Breast epithelium (tissue), 4 donors: Measurements from ENCODE around the gene SLC26A9. TPM values are rescaled to one million over a fixed set of nuclear protein-coding genes. Genes with fewer than 3 reads are reported as not detected.

ENCODE experiments used
- DNase-seq, 2 donors: peaks; one replicate each; pipeline ENCODE4 v3.0.0-alpha.2; 2019; ENCODE audit warnings: low spot score in 2 of 2
- H3K27ac ChIP-seq, 2 donors: fragments of 200-600 bp; sonication (generic) in 1 of 2; one replicate each; pipeline ENCODE4 v1.5.1; 2016 to 2019; ENCODE audit warnings: mild to moderate bottlenecking in 1 of 2
- H3K27me3 ChIP-seq, 2 donors: fragments of 200-600 bp; sonication (generic) in 1 of 2; one replicate each; pipeline versions ENCODE4 v1.5.1 to v1.6.0; 2017 to 2019; ENCODE audit warnings: control low read depth in 1 of 2, mild to moderate bottlenecking in 1 of 2
- H3K36me3 ChIP-seq: fragments of 200-600 bp; one replicate; pipeline ENCODE4 v1.5.1; 2019
- H3K4me1 ChIP-seq, 2 donors: fragments of 200-600 bp; sonication (generic); one replicate each; pipeline ENCODE4 v1.5.1; 2016 to 2019; ENCODE audit warnings: control low read depth in 1 of 2
- H3K4me3 ChIP-seq, 3 donors: fragments of 200-600 bp; sonication (generic); 1 replicate in 2 of 3; 2 replicates in 1 of 3; pipeline ENCODE4 v1.5.1; 2016 to 2019; ENCODE audit warnings: mild to moderate bottlenecking in 3 of 3, moderate library complexity in 2 of 3
- H3K9me3 ChIP-seq, 2 donors: fragments of 200-600 bp; sonication (generic) in 1 of 2; one replicate each; pipeline ENCODE4 v1.5.1; 2016 to 2019; ENCODE audit warnings: control low read depth in 1 of 2
- CTCF ChIP-seq, 3 donors: fragments of 450-650 bp; IDR thresholded peaks; one replicate each; pipeline ENCODE4 v1.5.1; 2016 to 2017; ENCODE audit warnings: antibody characterized with exemption in 3 of 3, mild to moderate bottlenecking in 3 of 3, moderate library complexity in 3 of 3
- POLR2A ChIP-seq: fragments of 450-650 bp; IDR thresholded peaks from one replicate; pipeline ENCODE4 v1.6.1; 2016; ENCODE audit warnings: antibody characterized with exemption, mild to moderate bottlenecking, moderate library complexity
- POLR2AphosphoS5 ChIP-seq, 3 donors: sonication (generic); formaldehyde crosslinking; IDR thresholded peaks; one replicate each; pipeline ENCODE4 v1.6.1; 2017; ENCODE audit warnings: antibody characterized with exemption in 3 of 3
- intact Hi-C: fragments of 100-400 bp; cut with DNase I; formaldehyde crosslinking; loops from one replicate; pipeline ENCODE4 v1.15.1; 2023; ENCODE audit warnings: low total_unique reads
- total RNA-seq, 3 donors: library from RNA; depleted of rRNA; stranded (reverse); fragments of >200 nt; gene quantifications; one replicate each; pipeline ENCODE4 v1.1.0, GENCODE V29; 2016

SLC26A9 gene
- total RNA-seq, 3 donors from 2014 or later, result not detected

- H3K9me3 ChIP-seq, result no peaks in the 10 kb centered on the region
- H3K4me3 ChIP-seq, result no peak overlapping the region
- H3K4me1 ChIP-seq, result peaks cover 0 to 7% of the 10 kb centered on the region in 2 donors
- no peak for TF ChIP-seq CTCF (IDR thresholded peaks at IDR 0.05)
- TF ChIP-seq POLR2AphosphoS5 (IDR thresholded peaks at IDR 0.05), result no peak
- no peak for TF ChIP-seq POLR2A
- intact Hi-C loops, result no loop called here
- no peak for DNase-seq
- H3K36me3 ChIP-seq, result no peaks in the 10 kb centered on the region
- H3K27ac ChIP-seq, result no peak overlapping the region
- H3K27me3 ChIP-seq, result peaks cover 0 to 69% of the 10 kb centered on the region in 2 donors
Observed at GRCh38 chr1:205942631-205943159, 561 bp downstream of the SLC26A9 start.

- Histone ChIP-seq H3K36me3 (no peaks in the 10 kb centered on the region), H3K4me1 (no peaks in the 10 kb centered on the region), H3K27ac (no peak overlapping the region), H3K9me3 (no peaks in the 10 kb centered on the region), H3K4me3 (no peak overlapping the region), H3K27me3 (peaks cover 0 to 60% of the 10 kb centered on the region in 2 donors)
- no peak for DNase-seq
- TF ChIP-seq POLR2AphosphoS5 (IDR thresholded peaks at IDR 0.05) (no peak), POLR2A (no peak), CTCF (IDR thresholded peaks at IDR 0.05) (no peak)
- intact Hi-C loops, result loop anchor here (1.0 kb wide), 1 partner anchor 18 kb away; no protein-coding TSS in a partner anchor
Observed at GRCh38 chr1:205940710-205941109, 2.5 kb downstream of the SLC26A9 start.

- no peaks in the 10 kb centered on the region for H3K36me3 ChIP-seq
- TF ChIP-seq POLR2A (no peak), POLR2AphosphoS5 (IDR thresholded peaks at IDR 0.05) (no peak), CTCF (IDR thresholded peaks at IDR 0.05) (no peak)
- H3K27ac ChIP-seq, result no peak overlapping the region
- DNase-seq, result no peak
- H3K4me1 ChIP-seq, result no peaks in the 10 kb centered on the region
- no peaks in the 10 kb centered on the region for H3K9me3 ChIP-seq
- intact Hi-C loops, result no loop called here
- no peak overlapping the region for H3K4me3 ChIP-seq
- H3K27me3 ChIP-seq, result peaks cover 0 to 51% of the 10 kb centered on the region in 2 donors
Observed at GRCh38 chr1:205939690-205940330, 3.4 kb downstream of the SLC26A9 start.

GRCh38 chr1:205938682-205939081 is 4.6 kb downstream of the SLC26A9 start:
- no peaks in the 10 kb centered on the region for H3K9me3 ChIP-seq
- TF ChIP-seq CTCF (IDR thresholded peaks at IDR 0.05) (no peak), POLR2AphosphoS5 (IDR thresholded peaks at IDR 0.05) (no peak), POLR2A (no peak)
- peaks cover 0 to 40% of the 10 kb centered on the region in 2 donors for H3K27me3 ChIP-seq
- intact Hi-C loops, result no loop called here
- no peaks in the 10 kb centered on the region for H3K36me3 ChIP-seq
- no peak for DNase-seq
- no peak overlapping the region for H3K4me3 ChIP-seq
- no peak overlapping the region for H3K27ac ChIP-seq
- H3K4me1 ChIP-seq, result peaks cover 4 to 6% of the 10 kb centered on the region in 2 donors

- H3K36me3 ChIP-seq, result no peaks in the 10 kb centered on the region
- no peak for DNase-seq
- intact Hi-C loops, result no loop called here
- no peaks in the 10 kb centered on the region for H3K9me3 ChIP-seq
- no peak for TF ChIP-seq POLR2AphosphoS5 (IDR thresholded peaks at IDR 0.05)
- peaks cover 4 to 6% of the 10 kb centered on the region in 2 donors for H3K4me1 ChIP-seq
- no peak overlapping the region for H3K4me3 ChIP-seq
- peaks cover 0 to 23% of the 10 kb centered on the region in 2 donors for H3K27me3 ChIP-seq
- H3K27ac ChIP-seq, result no peak overlapping the region
Observed at GRCh38 chr1:205936846-205937586, 6.2 kb downstream of the SLC26A9 start.
